ENCODE measurements around the gene APP.

The APP gene

GRCh38 chr21:25967181-25967900 lies 203.2 kb downstream of the APP start:
- ATAC-seq: peak; percentile 50
- no peak for TF ChIP-seq ESRRG (CRISPR knock-in tag; IDR thresholded peaks at IDR 0.05)

GRCh38 chr21:25965951-25966707 lies 204.4 kb downstream of the APP start:
- no peak for TF ChIP-seq ZC3H10 (CRISPR knock-in tag; IDR thresholded peaks at IDR 0.05)
- no peak for TF ChIP-seq CREB5 (CRISPR knock-in tag; IDR thresholded peaks at IDR 0.05; ENCODE audit: low read depth)
- TF ChIP-seq CSRNP3 (CRISPR knock-in tag; IDR thresholded peaks at IDR 0.05): no peak
- peak; percentile 10; the same call in 1 of the 3 replicates for ATAC-seq

- ATAC-seq: no peak
- TF ChIP-seq SNAI2 (CRISPR knock-in tag; IDR thresholded peaks at IDR 0.05): no peak
- TF ChIP-seq TOX (CRISPR knock-in tag; IDR thresholded peaks at IDR 0.05; ENCODE audit: borderline replicate concordance): no peak
- no peak for TF ChIP-seq POU6F1 (CRISPR knock-in tag; IDR thresholded peaks at IDR 0.05; ENCODE audit: borderline replicate concordance, low read depth)
- TF ChIP-seq ZFP30 (CRISPR knock-in tag; IDR thresholded peaks at IDR 0.05): no peak
- no peak for TF ChIP-seq ZNF565 (CRISPR knock-in tag; conservative IDR thresholded peaks at IDR 0.05; ENCODE audit: low read depth)
- TF ChIP-seq PATZ1 (CRISPR knock-in tag; IDR thresholded peaks at IDR 0.05; ENCODE audit: borderline replicate concordance): no peak
Observed at GRCh38 chr21:25964926-25965325, 205.6 kb downstream of the APP start.

GRCh38 chr21:25964015-25964414 lies 206.6 kb downstream of the APP start:
- no peak for ATAC-seq
- TF ChIP-seq ARNTL (CRISPR knock-in tag; IDR thresholded peaks at IDR 0.05; ENCODE audit: borderline replicate concordance, low read depth) (no peak), TOX (CRISPR knock-in tag; IDR thresholded peaks at IDR 0.05; ENCODE audit: borderline replicate concordance) (no peak), PPARA (CRISPR knock-in tag; IDR thresholded peaks at IDR 0.05; ENCODE audit: borderline replicate concordance) (no peak), CREB5 (CRISPR knock-in tag; IDR thresholded peaks at IDR 0.05; ENCODE audit: low read depth) (no peak), POU6F1 (CRISPR knock-in tag; IDR thresholded peaks at IDR 0.05; ENCODE audit: borderline replicate concordance, low read depth) (no peak), TSHZ2 (CRISPR knock-in tag; IDR thresholded peaks at IDR 0.05) (no peak), SNAI2 (CRISPR knock-in tag; IDR thresholded peaks at IDR 0.05) (no peak), ZFP30 (CRISPR knock-in tag; IDR thresholded peaks at IDR 0.05) (no peak), ESRRG (CRISPR knock-in tag; IDR thresholded peaks at IDR 0.05) (no peak), GLIS3 (CRISPR knock-in tag; IDR thresholded peaks at IDR 0.05) (no peak), ISL1 (CRISPR knock-in tag; IDR thresholded peaks at IDR 0.05) (no peak), CSDC2 (CRISPR knock-in tag; IDR thresholded peaks at IDR 0.05) (no peak), TCF4 (CRISPR knock-in tag; IDR thresholded peaks at IDR 0.05; ENCODE audit: borderline replicate concordance) (no peak), ZNF70 (CRISPR knock-in tag; IDR thresholded peaks at IDR 0.05) (no peak), ZNF8 (CRISPR knock-in tag; IDR thresholded peaks at IDR 0.05) (no peak)
